SK-N-SH (cell line): Measurements from ENCODE around the gene GTF2H4. TPM values are rescaled to one million over a fixed set of nuclear protein-coding genes. Genes with fewer than 3 reads are reported as not detected.
"Not testable (repeated sequence)": the region's sequence is repeated elsewhere in the genome, so short reads cannot be mapped to it uniquely, and the experiment has no call there.

ENCODE experiments used
- CTCF ChIA-PET: fragments of 300-600, 350-600 bp; formaldehyde crosslinking; extraction: SDS; loops from one replicate; lab custom pipeline; 2021; lab: Yijun Ruan, JAX
- POLR2A ChIA-PET: fragments of 350-600 bp; sonication (Branson Sonifier 250); formaldehyde crosslinking; extraction: SDS; loops from one replicate; lab custom pipeline; 2020; ENCODE audit warnings: antibody characterized with exemption, inconsistent platforms; lab: Yijun Ruan, JAX
- DNase-seq: peaks from one replicate; pipeline ENCODE4 v3.0.0; 2012
- H2AFZ ChIP-seq: fragments of 200-600 bp; sonication (generic); 2 replicates; pipeline ENCODE4 v1.8.1; 2016; ENCODE audit warnings: antibody characterized with exemption, mild to moderate bottlenecking, low read depth
- H3F3A ChIP-seq: fragments of 200-600 bp; sonication (generic); replicated peaks from 2 replicates; pipeline ENCODE3; 2016; ENCODE audit warnings: antibody characterized with exemption, mild to moderate bottlenecking; ENCODE audit not compliant: insufficient read depth
- H3K27ac ChIP-seq, 2 experiments: fragments of 200-500 bp in 1 of 2; fragments of 200-600 bp in 1 of 2; sonication (Bioruptor generic) in 1 of 2; sonication (generic), shearing (Covaris generic) in 1 of 2; 2 replicates each; pipeline versions ENCODE4 v1.5.1 to v1.6.1; 2014 to 2016; ENCODE audit warnings: low read depth in 2 of 2, inconsistent platforms in 1 of 2, low read length in 1 of 2, mild to moderate bottlenecking in 1 of 2, mixed read lengths in 1 of 2
- H3K27me3 ChIP-seq: fragments of 200-600 bp; sonication (generic), shearing (Covaris generic); 2 replicates; pipeline ENCODE4 v1.6.1; 2016; ENCODE audit warnings: mixed run types; ENCODE audit not compliant: insufficient read depth
- H3K36me3 ChIP-seq, 2 experiments: fragments of 200-500 bp in 1 of 2; fragments of 200-600 bp in 1 of 2; sonication (Bioruptor generic) in 1 of 2; sonication (generic) in 1 of 2; replicated peaks in 1 of 2; 2 replicates each; pipeline versions ENCODE3 to v1.5.1; 2014 to 2016; ENCODE audit warnings: low read length in 1 of 2, mild to moderate bottlenecking in 1 of 2; ENCODE audit not compliant: insufficient read depth in 2 of 2, control insufficient read depth in 1 of 2
- H3K4me1 ChIP-seq, 2 experiments: fragments of 200-500 bp in 1 of 2; fragments of 200-600 bp in 1 of 2; sonication (Bioruptor generic) in 1 of 2; sonication (generic), shearing (Covaris generic) in 1 of 2; 2 replicates each; pipeline versions ENCODE4 v1.5.1 to v1.6.1; 2014 to 2016; ENCODE audit warnings: low read depth in 1 of 2, low read length in 1 of 2, mixed run types in 1 of 2; ENCODE audit not compliant: insufficient read depth in 2 of 2, control insufficient read depth in 1 of 2
- H3K4me2 ChIP-seq: fragments of 200-600 bp; sonication (generic), shearing (Covaris generic); 2 replicates; pipeline ENCODE4 v1.6.1; 2017; ENCODE audit warnings: mixed run types
- H3K4me3 ChIP-seq, 2 experiments: fragments of 200-500 bp in 1 of 2; fragments of 200-600 bp in 1 of 2; sonication (Bioruptor generic) in 1 of 2; sonication (generic), shearing (Covaris generic) in 1 of 2; 2 replicates each; pipeline versions ENCODE4 v1.5.1 to v1.8.1; 2014 to 2016; ENCODE audit warnings: low read depth in 2 of 2, inconsistent platforms in 1 of 2, low read length in 1 of 2, mild to moderate bottlenecking in 1 of 2, mixed read lengths in 1 of 2, moderate library complexity in 1 of 2
- H3K79me2 ChIP-seq: fragments of 200-600 bp; sonication (generic); 2 replicates; pipeline ENCODE4 v1.8.1; 2017; ENCODE audit warnings: mild to moderate bottlenecking; ENCODE audit not compliant: insufficient read depth
- H3K9ac ChIP-seq: fragments of 200-600 bp; sonication (generic); 2 replicates; pipeline ENCODE4 v1.6.1; 2017; ENCODE audit warnings: mixed run types
- H3K9me2 ChIP-seq: fragments of 200-600 bp; sonication (generic); 2 replicates; pipeline ENCODE4 v1.6.1; 2017; ENCODE audit warnings: mixed run types
- H3K9me3 ChIP-seq: fragments of 200-600 bp; sonication (generic); 2 replicates; pipeline ENCODE4 v1.6.1; 2017; ENCODE audit warnings: mixed run types, mild to moderate bottlenecking, moderate library complexity
- H4K20me1 ChIP-seq: fragments of 200-600 bp; sonication (generic); 2 replicates; pipeline ENCODE4 v1.6.1; 2017; ENCODE audit warnings: mild to moderate bottlenecking, mixed run types; ENCODE audit not compliant: insufficient read depth
- CTCF ChIP-seq: fragments of 200-600 bp; sonication (generic); IDR thresholded peaks from 2 replicates; pipeline ENCODE4 v1.6.1; 2017; ENCODE audit warnings: antibody characterized with exemption, mild to moderate bottlenecking, moderate library complexity
- ELF1 ChIP-seq: IDR thresholded peaks from 2 replicates; pipeline ENCODE4 v1.4.0; 2012
- EP300 ChIP-seq, 2 experiments: IDR thresholded peaks; 2 replicates each; pipeline versions ENCODE4 v1.4.0 to v1.6.1; 2012; ENCODE audit warnings: borderline replicate concordance in 1 of 2, low read depth in 1 of 2, low read length in 1 of 2
- EZH2phosphoT487 ChIP-seq: fragments of 200-600 bp; sonication (generic); IDR thresholded peaks from 2 replicates; pipeline ENCODE4 v1.6.1; 2017; ENCODE audit warnings: low read depth, mixed run types, mild to moderate bottlenecking, antibody characterized with exemption, moderate library complexity, borderline replicate concordance
- FOSL2 ChIP-seq: IDR thresholded peaks from 2 replicates; pipeline ENCODE4 v1.4.0; 2012; ENCODE audit warnings: low read depth, mild to moderate bottlenecking, moderate library complexity, borderline replicate concordance
- FOXJ3 ChIP-seq: sonication (generic); formaldehyde crosslinking; IDR thresholded peaks from 2 replicates; pipeline ENCODE4 v1.5.1; 2020; ENCODE audit warnings: mild to moderate bottlenecking, missing genetic modification reagents
- FOXM1 ChIP-seq: IDR thresholded peaks from 2 replicates; pipeline ENCODE4 v1.4.0; 2012; ENCODE audit warnings: low read depth, mild to moderate bottlenecking
- GATA2 ChIP-seq: sonication (generic); formaldehyde crosslinking; IDR thresholded peaks from 2 replicates; pipeline ENCODE4 v1.5.0; 2020; ENCODE audit warnings: mild to moderate bottlenecking, missing genetic modification reagents
- JUND ChIP-seq: IDR thresholded peaks from 2 replicates; pipeline ENCODE4 v1.4.0; 2012
- MEF2A ChIP-seq: IDR thresholded peaks from 2 replicates; pipeline ENCODE4 v1.4.0; 2012; ENCODE audit warnings: low read depth, borderline replicate concordance
- MXI1 ChIP-seq: IDR thresholded peaks from 2 replicates; pipeline ENCODE4 v1.6.1; 2012; ENCODE audit warnings: mild to moderate bottlenecking, low read depth, low read length, improper control_type of control experiment
- NFIC ChIP-seq: IDR thresholded peaks from 2 replicates; pipeline ENCODE4 v1.4.0; 2012; ENCODE audit warnings: borderline replicate concordance
- PBX3 ChIP-seq: IDR thresholded peaks from 2 replicates; pipeline ENCODE4; 2012
- POLR2AphosphoS5 ChIP-seq: IDR thresholded peaks from 2 replicates; pipeline ENCODE4 v1.6.1; 2012; ENCODE audit warnings: low read depth, low read length
- REST ChIP-seq: IDR thresholded peaks from 2 replicates; pipeline ENCODE4 v1.6.1; 2012; ENCODE audit warnings: mild to moderate bottlenecking, low read depth, low read length, moderate library complexity
- RXRA ChIP-seq: IDR thresholded peaks from 2 replicates; pipeline ENCODE4 v1.4.0; 2012; ENCODE audit warnings: low read depth, mild to moderate bottlenecking, borderline replicate concordance
- TCF12 ChIP-seq: IDR thresholded peaks from 2 replicates; pipeline ENCODE4 v1.4.0; 2012
- TEAD4 ChIP-seq: IDR thresholded peaks from 2 replicates; pipeline ENCODE4 v1.4.0; 2012; ENCODE audit warnings: mild to moderate bottlenecking, borderline replicate concordance; ENCODE audit not compliant: insufficient read depth
- USF1 ChIP-seq: IDR thresholded peaks from 2 replicates; pipeline ENCODE4 v1.4.0; 2012; ENCODE audit warnings: low read depth, borderline replicate concordance
- YY1 ChIP-seq: IDR thresholded peaks from 2 replicates; pipeline ENCODE4 v1.4.0; 2012; ENCODE audit warnings: low read depth, mild to moderate bottlenecking
- WGBS: methylation state at CpG from one replicate; pipeline ENCODE4 v1.1.6; 2017; ENCODE audit warnings: low lambda C conversion rate; 5-methylcytosine and 5-hydroxymethylcytosine counted together
- polyA plus RNA-seq, 3 experiments: library from polyadenylated mRNA; depleted of rRNA; stranded (reverse); fragments of >200 nt; gene quantifications; 2 replicates each; pipeline ENCODE4 v1.2.3, GENCODE V29; 2012

Gene GTF2H4
- polyA plus RNA-seq, 1 of the 3 experiments (the other 2 are of a cell fraction): 30.7 TPM

GRCh38 chr6:30864325-30864724 lies 43.7 kb upstream of the GTF2H4 start:
- no peaks in the 10 kb centered on the region for H3K4me1 ChIP-seq
- CTCF ChIA-PET: interaction anchor here (0.9 to 1.4 kb wide), 2 partner anchors 13 to 215 kb away, joined by 4 read pairs; no protein-coding TSS in a partner anchor
- H3F3A ChIP-seq: no peaks in the 10 kb centered on the region
- H3K79me2 ChIP-seq: no peaks in the 10 kb centered on the region
- H4K20me1 ChIP-seq: no peaks in the 10 kb centered on the region
- no peaks in the 10 kb centered on the region for H3K9me2 ChIP-seq
- no peak overlapping the region for H3K4me3 ChIP-seq
- H3K9me3 ChIP-seq: no peaks in the 10 kb centered on the region
- DNase-seq: no peak
- H3K4me2 ChIP-seq: no peak overlapping the region
- no peaks in the 10 kb centered on the region for H3K36me3 ChIP-seq
- no peak overlapping the region for H3K9ac ChIP-seq
- no peak overlapping the region for H2AFZ ChIP-seq
- 66% methylated on average over 4 of the region's 4 CpGs for WGBS
- POLR2A ChIA-PET: no interaction called here
- no peaks in the 10 kb centered on the region for H3K27me3 ChIP-seq
- TF ChIP-seq YY1 (no peak), MEF2A (no peak), JUND (no peak), EZH2phosphoT487 (no peak), PBX3 (no peak), MXI1 (no peak), POLR2AphosphoS5 (no peak), ELF1 (no peak), TCF12 (no peak), TEAD4 (no peak), FOSL2 (no peak), NFIC (no peak), FOXJ3 (CRISPR knock-in tag) (no peak), FOXM1 (no peak), REST (no peak), GATA2 (CRISPR knock-in tag) (no peak), USF1 (no peak), CTCF (no peak), RXRA (no peak), EP300 (IDR thresholded peaks at IDR 0.05; ENCODE audit: borderline replicate concordance in 1 of 2, low read depth in 1 of 2, low read length in 1 of 2) (no peak)
- H3K27ac ChIP-seq: no peak overlapping the region

- H3F3A ChIP-seq, POLR2A ChIA-PET, H3K9ac ChIP-seq, H3K27me3 ChIP-seq, H3K79me2 ChIP-seq, H2AFZ ChIP-seq, H3K4me2 ChIP-seq, H3K9me2 ChIP-seq, H4K20me1 ChIP-seq, H3K4me3 ChIP-seq, H3K9me3 ChIP-seq, H3K36me3 ChIP-seq, H3K4me1 ChIP-seq, DNase-seq, H3K27ac ChIP-seq: not testable (repeated sequence)
- CTCF ChIA-PET: interaction anchor here (2.9 kb wide), 1 partner anchor 8 kb away, joined by 10 read pairs; no protein-coding TSS in a partner anchor
- 23% methylated on average over 12 of the region's 12 CpGs for WGBS
These were observed 38.7 kb upstream of the GTF2H4 start for GRCh38 chr6:30869241-30869749.
